ENCODE measurements around the gene RGS3.

The RGS3 gene

GRCh38 chr9:113558632-113559502 lies 95.3 kb downstream of the RGS3 start:
- DNase-seq, result peak; percentile 31

GRCh38 chr9:113559834-113560800 lies 96.6 kb downstream of the RGS3 start:
- DNase-seq, result no peak

- no peak for DNase-seq
These were observed 99.3 kb downstream of the RGS3 start for GRCh38 chr9:113562653-113563381.

GRCh38 chr9:113563826-113564497 lies 100.4 kb downstream of the RGS3 start:
- DNase-seq, result no peak

GRCh38 chr9:113564498-113565237 lies 101.1 kb downstream of the RGS3 start:
- peak; percentile 74 for DNase-seq

- no peak for DNase-seq
These were observed 102.6 kb downstream of the RGS3 start for GRCh38 chr9:113566016-113566711.

- DNase-seq, result no peak
These were observed 103.2 kb downstream of the RGS3 start for GRCh38 chr9:113566712-113567071.

- no peak for DNase-seq
These were observed 104.0 kb downstream of the RGS3 start for GRCh38 chr9:113567361-113568080.

- DNase-seq, result no peak
These were observed 104.5 kb downstream of the RGS3 start for GRCh38 chr9:113568081-113568435.

- no peak for DNase-seq
These were observed 105.2 kb downstream of the RGS3 start for GRCh38 chr9:113568571-113569321.

GRCh38 chr9:113569472-113570060 lies 106.0 kb downstream of the RGS3 start:
- DNase-seq, result no peak

- no peak for DNase-seq
These were observed 106.6 kb downstream of the RGS3 start for GRCh38 chr9:113570106-113570505.

GRCh38 chr9:113570749-113571711 lies 107.5 kb downstream of the RGS3 start:
- DNase-seq, result no peak

- no peak for DNase-seq
These were observed 108.7 kb downstream of the RGS3 start for GRCh38 chr9:113572076-113572861.

GRCh38 chr9:113573046-113573958 lies 109.8 kb downstream of the RGS3 start:
- DNase-seq, result no peak

- DNase-seq, result no peak
These were observed 110.4 kb downstream of the RGS3 start for GRCh38 chr9:113573959-113574352.

Measured in fibroblast of skin of right biceps (primary cell).